Measurements from ENCODE around the gene CELF4. TPM values are rescaled to one million over a fixed set of nuclear protein-coding genes. Genes with fewer than 3 reads are reported as not detected.

The CELF4 gene
- total and polyA plus RNA-seq, 2 donors (not counting 1 experiment from before 2014, with no cell fraction given) = 0.17 TPM; not detected in 1

- no peaks in the 10 kb centered on the region for H3K4me1 ChIP-seq (ENCODE audit: control insufficient read depth, extremely low read depth, insufficient read depth, low read length)
- H3K9ac ChIP-seq (ENCODE audit: insufficient read depth, low read length) = no peak overlapping the region
- no peaks in the 10 kb centered on the region for H3K9me3 ChIP-seq (ENCODE audit: control insufficient read depth, insufficient read depth, low read depth, low read length)
- no peaks in the 10 kb centered on the region for H3K36me3 ChIP-seq (ENCODE audit: control insufficient read depth, insufficient read depth, low read length)
- H3K27ac ChIP-seq (ENCODE audit: insufficient read depth, low read length) = no peak overlapping the region
- H3K79me2 ChIP-seq (ENCODE audit: control insufficient read depth, insufficient read depth, low read length) = no peaks in the 10 kb centered on the region
- H4K20me1 ChIP-seq (ENCODE audit: control insufficient read depth, extremely low read depth, insufficient read depth, low read length) = no peaks in the 10 kb centered on the region
- H3K4me3 ChIP-seq (replicated peaks in 1 of 4; ENCODE audit: control extremely low read depth in 1 of 4, insufficient read depth in 1 of 4, low read depth in 3 of 4, low read length in 4 of 4) = no peak overlapping the region
- no peak overlapping the region for H3K4me2 ChIP-seq (ENCODE audit: extremely low read depth, insufficient read depth, low read length)
- no peak for DNase-seq (ENCODE audit: low read depth in 2 of 2)
- H2AFZ ChIP-seq (ENCODE audit: low read length) = no peak overlapping the region
- TF ChIP-seq EZH2 (IDR thresholded peaks at IDR 0.05; ENCODE audit: low read length, missing control alignments) (no peak), CTCF (conservative IDR thresholded peaks at IDR 0.05 in 1 of 2, IDR thresholded peaks at IDR 0.05 in 1 of 2; ENCODE audit: low read depth in 1 of 2, low read length in 2 of 2) (no peak)
- H3K27me3 ChIP-seq (ENCODE audit: control insufficient read depth, insufficient read depth, low read length) = no peaks in the 10 kb centered on the region
Observed at GRCh38 chr18:37320317-37320716, 245.3 kb downstream of the CELF4 start.

- no peak overlapping the region for H2AFZ ChIP-seq (ENCODE audit: low read length)
- H4K20me1 ChIP-seq (ENCODE audit: control insufficient read depth, extremely low read depth, insufficient read depth, low read length) = no peaks in the 10 kb centered on the region
Observed at GRCh38 chr18:37318360-37319355, 246.9 kb downstream of the CELF4 start.

More at GRCh38 chr18:37318360-37319355, 246.9 kb downstream of the CELF4 start:
- DNase-seq (ENCODE audit: low read depth in 2 of 2) = no peak
- Histone ChIP-seq H3K9ac (ENCODE audit: insufficient read depth, low read length) (no peak overlapping the region), H3K4me2 (ENCODE audit: extremely low read depth, insufficient read depth, low read length) (no peak overlapping the region), H3K79me2 (ENCODE audit: control insufficient read depth, insufficient read depth, low read length) (no peaks in the 10 kb centered on the region), H3K9me3 (ENCODE audit: control insufficient read depth, insufficient read depth, low read depth, low read length) (no peaks in the 10 kb centered on the region), H3K27ac (ENCODE audit: insufficient read depth, low read length) (no peak overlapping the region), H3K4me3 (replicated peaks in 1 of 4; ENCODE audit: control extremely low read depth in 1 of 4, insufficient read depth in 1 of 4, low read depth in 3 of 4, low read length in 4 of 4) (no peak overlapping the region), H3K27me3 (ENCODE audit: control insufficient read depth, insufficient read depth, low read length) (no peaks in the 10 kb centered on the region), H3K4me1 (ENCODE audit: control insufficient read depth, extremely low read depth, insufficient read depth, low read length) (no peaks in the 10 kb centered on the region), H3K36me3 (ENCODE audit: control insufficient read depth, insufficient read depth, low read length) (no peaks in the 10 kb centered on the region)
- TF ChIP-seq EZH2 (IDR thresholded peaks at IDR 0.05; ENCODE audit: low read length, missing control alignments) (no peak), CTCF (conservative IDR thresholded peaks at IDR 0.05 in 1 of 2, IDR thresholded peaks at IDR 0.05 in 1 of 2; ENCODE audit: low read depth in 1 of 2, low read length in 2 of 2) (no peak)
